WTC11 (cell line): ENCODE measurements around the gene NAGA.

Experiments
- CTCF ChIP-seq: fragments of 200-600 bp; IDR thresholded peaks from 2 replicates; pipeline ENCODE4 v1.8.0; 2022; ENCODE audit warnings: antibody characterized with exemption
- RELA ChIP-seq: sonication (generic); formaldehyde crosslinking; IDR thresholded peaks from 2 replicates; pipeline ENCODE4 v1.8.1; 2022; ENCODE audit warnings: missing genetic modification reagents, mild to moderate bottlenecking, borderline replicate concordance
- TEAD4 ChIP-seq: sonication (generic); formaldehyde crosslinking; IDR thresholded peaks from 2 replicates; pipeline ENCODE4 v1.8.0; 2022; ENCODE audit warnings: mild to moderate bottlenecking, missing genetic modification reagents
- USF2 ChIP-seq: sonication (generic); formaldehyde crosslinking; IDR thresholded peaks from 2 replicates; pipeline ENCODE4 v1.8.1; 2023; ENCODE audit warnings: mild to moderate bottlenecking, missing genetic modification reagents, moderate library complexity

- TF ChIP-seq USF2 = no peak
- no peak for TF ChIP-seq CTCF
- no peak for TF ChIP-seq RELA (CRISPR knock-in tag)
- TF ChIP-seq TEAD4 = no peak
Observed at GRCh38 chr22:42084874-42085273, 14.3 kb upstream of the NAGA start.
